ENCODE measurements around the gene UGGT1. TPM values are rescaled to one million over a fixed set of nuclear protein-coding genes. Genes with fewer than 3 reads are reported as not detected.
A peak's percentile ranks its signal among the peaks of the same experiment; 100 is the strongest.

Gene UGGT1
- total and polyA plus RNA-seq, 7 donors: 1.8 to 47.9 (median 21.5) TPM

GRCh38 chr2:128178149-128178649 lies 87.2 kb downstream of the UGGT1 start:
- Histone ChIP-seq H3K9me3 (no peaks in the 10 kb centered on the region), H3K4me3 (no peak overlapping the region), H3K36me3 (peaks cover 0 to 81% (median 28%) of the 10 kb centered on the region in 4 donors), H3K27me3 (no peaks in the 10 kb centered on the region), H3K27ac (peak overlapping the region in 3 of 4 donors; percentile 76 to 84 (median 81)), H3K4me1 (peaks cover 0 to 30% (median 14%) of the 10 kb centered on the region in 4 donors)
- TF ChIP-seq EP300 (IDR thresholded peaks at IDR 0.05): no peak
- TF ChIP-seq POLR2AphosphoS5 (IDR thresholded peaks at IDR 0.05): no peak
- TF ChIP-seq CTCF (IDR thresholded peaks at IDR 0.05): no peak
- no peak for TF ChIP-seq POLR2A (IDR thresholded peaks at IDR 0.05)
- intact Hi-C loops (cut with DNase I): loop anchor here (2.0 to 5.0 kb wide), 2 partner anchors 55 to 144 kb away; no protein-coding TSS in a partner anchor
- 89 to 91% methylated on average over 8 of the region's 8 CpGs for WGBS, 2 donors
- no peak for DNase-seq

GRCh38 chr2:128178650-128179460 lies 87.9 kb downstream of the UGGT1 start:
- H3K27ac ChIP-seq: peak overlapping the region in 3 of 4 donors; percentile 76 to 84 (median 81)
- 57 to 58% methylated on average over 9 of the region's 9 CpGs for WGBS, 2 donors
- TF ChIP-seq POLR2A (IDR thresholded peaks at IDR 0.05) (no peak), POLR2AphosphoS5 (IDR thresholded peaks at IDR 0.05) (peak; percentile 80 to 91 (median 88)), CTCF (IDR thresholded peaks at IDR 0.05) (peak; percentile 40 to 88 (median 73)), EP300 (IDR thresholded peaks at IDR 0.05) (peak; percentile 74 to 97 (median 90))
- H3K4me1 ChIP-seq: peaks cover 0 to 36% (median 21%) of the 10 kb centered on the region in 4 donors
- H3K4me3 ChIP-seq: no peak overlapping the region
- DNase-seq: peak; percentile 80
- H3K9me3 ChIP-seq: no peaks in the 10 kb centered on the region
- intact Hi-C loops (cut with DNase I): loop anchor here (2.0 to 5.0 kb wide), 2 partner anchors 54 to 143 kb away; no protein-coding TSS in a partner anchor
- H3K36me3 ChIP-seq: peaks cover 0 to 74% (median 25%) of the 10 kb centered on the region in 4 donors
- no peaks in the 10 kb centered on the region for H3K27me3 ChIP-seq

- Histone ChIP-seq H3K36me3 (peaks cover 0 to 69% (median 22%) of the 10 kb centered on the region in 4 donors), H3K27me3 (no peaks in the 10 kb centered on the region), H3K27ac (peak overlapping the region in 3 of 4 donors; percentile 76 to 84 (median 81)), H3K9me3 (no peaks in the 10 kb centered on the region), H3K4me3 (no peak overlapping the region), H3K4me1 (peaks cover 0 to 42% (median 25%) of the 10 kb centered on the region in 4 donors)
- intact Hi-C loops (cut with DNase I): loop anchor here (2.0 to 5.0 kb wide), 2 partner anchors 53 to 143 kb away; no protein-coding TSS in a partner anchor
- no peak for DNase-seq
- TF ChIP-seq POLR2A (IDR thresholded peaks at IDR 0.05) (no peak), CTCF (IDR thresholded peaks at IDR 0.05) (no peak), POLR2AphosphoS5 (IDR thresholded peaks at IDR 0.05) (no peak), EP300 (IDR thresholded peaks at IDR 0.05) (no peak)
- 94 to 96% methylated on average over 4 of the region's 4 CpGs for WGBS, 2 donors
These were observed 88.4 kb downstream of the UGGT1 start for GRCh38 chr2:128179461-128179755.

- Histone ChIP-seq H3K36me3 (peaks cover 0 to 63% (median 17%) of the 10 kb centered on the region in 4 donors), H3K27ac (peak overlapping the region in 3 of 4 donors; percentile 76 to 84 (median 81))
These were observed 89.0 kb downstream of the UGGT1 start for GRCh38 chr2:128180031-128180430.

More at GRCh38 chr2:128180031-128180430, 89.0 kb downstream of the UGGT1 start:
- Histone ChIP-seq H3K9me3 (no peaks in the 10 kb centered on the region), H3K4me1 (peaks cover 0 to 46% (median 28%) of the 10 kb centered on the region in 4 donors), H3K27me3 (no peaks in the 10 kb centered on the region), H3K4me3 (no peak overlapping the region)
- TF ChIP-seq EP300 (IDR thresholded peaks at IDR 0.05) (no peak), POLR2A (IDR thresholded peaks at IDR 0.05) (no peak), CTCF (IDR thresholded peaks at IDR 0.05) (no peak), POLR2AphosphoS5 (IDR thresholded peaks at IDR 0.05) (no peak)
- WGBS, 2 donors: 87 to 91% methylated on average over 4 of the region's 4 CpGs
- DNase-seq: no peak
- intact Hi-C loops (cut with DNase I): loop anchor here (5.0 kb wide), 1 partner anchor 127 kb away; no protein-coding TSS in a partner anchor
